ENCODE results near the gene LAMC1.

Gene LAMC1

DNA sequence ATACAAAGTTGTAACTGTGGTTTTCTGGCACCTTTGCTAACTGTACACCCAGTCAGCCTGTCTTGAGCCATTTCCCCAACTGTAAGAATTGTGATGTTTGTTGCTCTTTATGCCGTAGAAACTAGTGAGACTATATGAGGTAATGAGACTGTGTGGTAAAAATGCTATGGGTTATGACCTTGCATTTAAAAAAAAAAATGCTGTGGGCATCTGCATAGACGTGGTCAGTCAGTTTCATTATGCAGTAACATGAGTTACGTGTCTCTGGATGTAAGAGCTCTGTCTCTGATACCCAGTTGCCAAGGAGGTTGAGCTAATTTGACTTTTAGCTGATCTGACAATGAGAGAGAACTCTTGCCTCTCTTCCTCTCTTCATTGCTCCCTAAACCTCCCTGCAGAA, 82.2 kb downstream of the LAMC1 start:
- peak; percentile 31 for DNase-seq (ENCODE audit: low read depth)

DNA sequence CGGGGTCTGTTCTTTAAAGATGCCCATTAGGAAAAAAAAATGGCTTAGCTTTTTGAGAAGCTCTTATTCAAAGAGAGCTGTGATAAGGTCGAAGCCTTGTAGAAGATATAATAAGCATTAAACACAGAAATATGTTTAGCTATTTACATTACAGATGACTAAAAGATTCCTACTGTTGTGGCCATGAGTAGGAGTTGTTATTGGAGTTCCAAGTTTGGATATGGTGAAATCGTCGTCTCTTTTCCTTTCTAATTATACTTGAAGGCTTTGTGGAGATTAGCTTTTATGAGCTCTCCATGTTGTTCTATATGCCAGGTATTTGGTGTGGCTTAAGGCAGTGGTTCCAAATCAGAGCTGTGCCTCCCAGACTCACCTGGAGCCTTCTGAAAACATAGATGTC, 82.9 kb downstream of the LAMC1 start:
- peak; percentile 36 for DNase-seq (ENCODE audit: low read depth)

DNA sequence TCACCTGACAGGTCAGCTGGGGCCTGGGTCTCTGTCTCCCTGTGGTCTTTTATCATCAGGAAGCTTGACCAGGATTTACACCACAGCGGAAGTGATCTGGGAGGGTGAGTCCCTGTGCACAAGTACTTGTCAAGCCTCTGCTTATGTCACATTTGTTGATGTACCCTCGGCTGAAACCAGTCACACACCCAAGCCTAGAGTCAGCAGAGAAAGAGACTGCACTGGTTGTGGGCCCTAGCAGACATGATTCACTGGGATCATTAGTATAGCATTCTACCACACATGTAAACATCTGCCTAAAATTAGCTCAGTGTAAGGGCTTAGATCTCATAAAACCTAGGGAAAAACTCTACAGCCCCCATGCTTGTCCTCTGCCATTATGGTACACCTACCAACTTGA, 83.5 kb downstream of the LAMC1 start:
- DNase-seq (ENCODE audit: low read depth) = peak; percentile 34

DNA sequence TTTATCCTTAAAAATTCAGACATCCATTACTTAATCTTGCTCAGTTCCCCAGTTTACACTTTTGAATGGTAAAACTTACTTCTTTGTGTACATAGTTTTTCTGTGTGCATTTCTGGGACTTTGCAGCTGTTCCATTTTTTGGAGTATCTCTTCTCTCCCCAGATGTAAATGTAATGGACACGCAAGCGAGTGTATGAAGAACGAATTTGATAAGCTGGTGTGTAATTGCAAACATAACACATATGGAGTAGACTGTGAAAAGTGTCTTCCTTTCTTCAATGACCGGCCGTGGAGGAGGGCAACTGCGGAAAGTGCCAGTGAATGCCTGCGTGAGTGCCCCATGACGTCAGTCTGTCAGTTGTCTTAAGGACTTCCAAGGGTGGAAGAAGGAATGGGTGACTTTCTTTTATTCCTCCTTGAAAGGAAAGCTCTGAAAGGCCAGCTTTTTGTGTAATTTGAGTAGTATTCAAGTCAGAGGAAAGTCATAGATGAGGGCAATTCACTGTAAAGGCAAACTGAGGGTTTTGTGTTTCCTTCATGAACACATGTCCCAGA, 87.2 kb downstream of the LAMC1 start:
- no peak for DNase-seq (ENCODE audit: low read depth)

DNA sequence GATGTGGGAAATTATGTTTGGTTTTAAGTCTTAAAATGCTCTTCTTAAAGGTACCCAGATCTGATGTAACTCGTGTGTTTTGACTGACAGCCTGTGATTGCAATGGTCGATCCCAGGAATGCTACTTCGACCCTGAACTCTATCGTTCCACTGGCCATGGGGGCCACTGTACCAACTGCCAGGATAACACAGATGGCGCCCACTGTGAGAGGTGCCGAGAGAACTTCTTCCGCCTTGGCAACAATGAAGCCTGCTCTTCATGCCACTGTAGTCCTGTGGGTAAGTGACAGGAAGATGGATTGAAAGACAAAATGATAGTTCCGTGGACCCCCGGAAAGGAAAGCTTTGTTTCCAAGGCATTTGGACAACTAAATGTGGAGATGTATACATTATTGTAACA, 91.2 kb downstream of the LAMC1 start:
- no peak for DNase-seq (ENCODE audit: low read depth)

DNA sequence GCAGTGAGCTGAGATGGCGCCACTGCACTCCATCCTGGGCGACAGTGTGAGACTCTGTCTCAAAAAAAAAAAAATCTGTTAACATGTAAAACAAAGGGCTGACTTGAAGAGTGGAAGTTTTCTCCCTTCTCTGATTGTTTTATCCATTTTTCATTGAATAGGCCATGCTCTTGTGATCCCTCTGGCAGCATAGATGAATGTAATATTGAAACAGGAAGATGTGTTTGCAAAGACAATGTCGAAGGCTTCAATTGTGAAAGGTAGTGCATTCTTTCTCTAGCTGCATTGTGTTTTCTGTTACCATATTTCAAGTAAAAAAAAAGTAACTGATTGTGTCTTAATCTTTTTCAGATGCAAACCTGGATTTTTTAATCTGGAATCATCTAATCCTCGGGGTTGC, 93.2 kb downstream of the LAMC1 start:
- no peak for DNase-seq (ENCODE audit: low read depth)

DNA sequence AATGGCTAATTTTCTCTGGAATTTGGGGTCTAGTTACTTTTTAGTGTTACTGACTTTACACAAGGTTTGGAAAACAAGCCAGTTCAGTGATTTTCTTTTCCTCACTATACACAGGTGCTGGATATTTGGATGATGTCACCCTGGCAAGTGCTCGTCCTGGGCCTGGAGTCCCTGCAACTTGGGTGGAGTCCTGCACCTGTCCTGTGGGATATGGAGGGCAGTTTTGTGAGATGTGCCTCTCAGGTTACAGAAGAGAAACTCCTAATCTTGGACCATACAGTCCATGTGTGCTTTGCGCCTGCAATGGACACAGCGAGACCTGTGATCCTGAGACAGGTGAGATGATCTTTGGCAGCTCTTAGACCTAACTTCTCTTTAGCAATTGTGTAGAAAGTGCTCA, 98.4 kb downstream of the LAMC1 start:
- no peak for DNase-seq (ENCODE audit: low read depth)

DNA sequence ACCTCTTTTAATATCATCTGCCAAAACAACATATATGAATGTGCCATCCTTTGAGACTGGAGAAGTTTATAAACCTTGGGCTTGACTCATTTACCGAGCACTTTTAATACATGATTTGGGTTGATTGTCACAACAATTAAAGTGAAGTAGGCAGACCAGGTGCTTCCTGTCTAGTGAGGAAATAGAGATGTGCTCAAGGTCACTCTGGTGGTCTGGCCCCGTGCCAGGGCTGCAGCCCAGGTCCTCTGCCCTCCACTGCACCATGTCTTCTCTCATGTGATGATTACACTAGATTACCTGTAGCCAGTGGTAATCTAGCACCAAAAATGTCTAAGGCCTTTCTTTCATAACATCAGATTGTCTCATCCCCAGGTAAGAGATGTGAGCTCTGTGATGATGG, 101.0 kb downstream of the LAMC1 start:
- no peak for DNase-seq (ENCODE audit: low read depth)

DNA sequence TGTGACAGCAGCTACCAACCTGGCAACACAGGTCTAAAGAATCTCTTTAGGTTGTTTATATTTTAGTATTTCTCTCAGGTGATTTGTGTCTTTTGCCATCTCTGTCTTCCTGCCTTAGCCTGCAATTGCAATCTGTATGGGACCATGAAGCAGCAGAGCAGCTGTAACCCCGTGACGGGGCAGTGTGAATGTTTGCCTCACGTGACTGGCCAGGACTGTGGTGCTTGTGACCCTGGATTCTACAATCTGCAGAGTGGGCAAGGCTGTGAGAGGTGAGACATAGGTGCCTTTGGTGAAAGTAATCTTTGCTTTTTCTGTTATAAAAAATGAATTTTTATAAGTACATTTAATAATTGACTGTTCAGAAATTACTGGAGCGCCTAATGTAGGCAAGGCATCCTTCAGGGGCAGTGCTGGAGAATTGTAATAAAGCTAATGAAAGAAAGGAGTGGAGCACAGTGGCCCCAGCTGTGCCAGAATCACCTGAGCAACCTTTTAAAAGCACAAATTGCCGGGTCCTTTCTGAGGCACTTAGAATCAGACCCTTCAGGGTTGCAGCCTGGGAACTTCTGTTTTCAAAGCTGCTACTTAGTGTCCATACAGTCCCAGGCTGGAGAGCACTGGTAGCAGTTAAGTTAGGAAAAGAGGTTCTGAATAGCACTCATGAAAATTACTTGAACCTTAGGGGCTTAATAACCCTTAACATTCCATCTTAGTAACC, 102.2 kb downstream of the LAMC1 start:
- no peak for DNase-seq (ENCODE audit: low read depth)

DNA sequence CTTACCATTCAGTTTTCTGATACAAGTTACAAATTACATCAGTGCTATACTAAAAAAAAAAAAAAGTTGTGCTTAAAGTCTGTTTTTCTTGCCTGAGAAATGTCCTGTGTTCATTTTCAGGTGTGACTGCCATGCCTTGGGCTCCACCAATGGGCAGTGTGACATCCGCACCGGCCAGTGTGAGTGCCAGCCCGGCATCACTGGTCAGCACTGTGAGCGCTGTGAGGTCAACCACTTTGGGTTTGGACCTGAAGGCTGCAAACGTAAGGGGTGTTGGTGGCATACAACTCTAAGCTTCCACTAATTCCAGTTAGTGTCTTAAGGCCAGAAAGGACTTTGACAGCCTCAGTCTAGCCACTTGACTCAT, 102.8 kb downstream of the LAMC1 start:
- no peak for DNase-seq (ENCODE audit: low read depth)

DNA sequence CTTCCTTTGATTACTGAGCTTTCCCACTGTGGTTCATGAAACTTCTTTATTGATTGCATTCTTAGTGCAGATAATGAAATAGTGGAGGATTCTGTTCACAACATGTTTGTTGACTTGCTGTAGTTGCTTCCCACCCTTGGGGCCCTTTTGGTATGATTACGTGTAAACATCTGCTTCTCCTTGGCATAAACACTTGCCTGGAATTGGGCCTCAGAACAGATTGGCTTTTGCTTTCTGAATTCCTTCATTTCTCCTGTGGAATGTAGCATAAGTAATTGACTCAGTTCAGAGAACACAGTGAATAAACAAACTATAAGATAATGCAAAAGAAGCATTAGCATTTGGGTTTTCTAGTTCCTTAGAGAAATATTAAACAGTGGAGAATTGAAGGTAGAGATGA, 103.3 kb downstream of the LAMC1 start:
- DNase-seq (ENCODE audit: low read depth) = no peak

DNA sequence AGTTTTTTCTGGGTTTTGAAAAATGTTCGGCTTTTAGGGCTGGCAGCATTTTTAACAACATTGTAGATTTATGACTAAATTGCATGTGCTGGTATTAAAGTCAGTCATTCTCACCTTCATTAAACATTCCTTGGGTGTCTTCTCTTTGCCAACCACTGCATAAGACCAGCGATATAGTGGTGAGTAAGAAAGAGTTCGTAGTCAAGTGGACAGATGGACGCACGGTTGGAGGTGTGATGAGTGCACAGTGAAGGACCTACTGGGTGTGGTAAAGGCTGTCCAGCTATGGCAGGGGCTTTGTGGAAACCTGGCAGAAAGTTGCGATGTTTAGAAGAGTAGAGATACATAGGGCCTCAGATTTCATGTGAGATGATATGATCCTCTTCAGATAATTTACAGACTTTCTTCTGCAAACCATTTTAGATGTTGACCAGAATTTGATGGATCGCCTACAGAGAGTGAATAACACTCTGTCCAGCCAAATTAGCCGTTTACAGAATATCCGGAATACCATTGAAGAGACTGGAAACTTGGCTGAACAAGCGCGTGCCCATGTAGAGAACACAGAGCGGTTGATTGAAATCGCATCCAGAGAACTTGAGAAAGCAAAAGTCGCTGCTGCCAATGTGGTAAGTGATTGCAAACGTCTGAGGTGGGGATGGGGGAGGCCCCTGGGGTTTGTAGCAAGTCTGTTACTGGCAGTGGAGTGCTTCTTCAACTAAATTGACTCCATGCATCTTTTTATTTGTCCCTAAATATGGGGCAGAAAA, 106.9 kb downstream of the LAMC1 start:
- DNase-seq (ENCODE audit: low read depth) = no peak

DNA sequence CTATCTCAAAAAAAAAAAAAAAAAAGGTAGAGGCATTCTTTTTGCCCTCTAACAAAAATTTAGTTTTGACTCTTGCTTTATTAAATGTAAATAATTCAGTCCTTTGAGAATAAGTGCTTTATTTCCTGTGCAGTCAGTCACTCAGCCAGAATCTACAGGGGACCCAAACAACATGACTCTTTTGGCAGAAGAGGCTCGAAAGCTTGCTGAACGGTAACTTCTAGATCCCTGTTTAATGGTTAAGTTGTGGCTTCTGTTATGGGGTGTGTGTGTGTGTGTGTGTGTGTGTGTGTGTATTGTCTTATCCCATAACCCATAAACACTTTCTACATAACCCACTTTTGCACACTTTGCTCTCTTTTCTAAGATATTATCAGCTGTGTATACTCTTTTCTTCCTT, 107.9 kb downstream of the LAMC1 start:
- DNase-seq (ENCODE audit: low read depth) = no peak

DNA sequence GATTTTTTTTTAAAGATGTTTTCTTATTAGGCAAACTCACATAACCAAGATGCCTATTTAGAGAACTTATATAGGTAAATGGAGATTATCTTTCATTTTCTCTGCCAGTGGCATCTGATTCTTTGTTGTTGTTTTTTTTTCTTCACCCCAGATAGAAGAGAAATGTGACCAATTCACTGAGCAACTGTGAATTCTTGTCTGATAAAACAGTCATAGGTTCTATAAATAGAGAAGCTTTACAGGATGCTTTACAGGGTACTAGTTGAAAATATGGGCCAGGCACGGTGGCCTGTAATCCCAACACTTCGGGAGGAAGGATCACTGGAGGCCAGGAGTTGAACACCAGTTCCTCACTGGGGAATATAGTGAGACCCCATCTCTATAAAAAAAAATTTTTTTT, 112.1 kb downstream of the LAMC1 start:
- no peak for DNase-seq (ENCODE audit: low read depth)

DNA sequence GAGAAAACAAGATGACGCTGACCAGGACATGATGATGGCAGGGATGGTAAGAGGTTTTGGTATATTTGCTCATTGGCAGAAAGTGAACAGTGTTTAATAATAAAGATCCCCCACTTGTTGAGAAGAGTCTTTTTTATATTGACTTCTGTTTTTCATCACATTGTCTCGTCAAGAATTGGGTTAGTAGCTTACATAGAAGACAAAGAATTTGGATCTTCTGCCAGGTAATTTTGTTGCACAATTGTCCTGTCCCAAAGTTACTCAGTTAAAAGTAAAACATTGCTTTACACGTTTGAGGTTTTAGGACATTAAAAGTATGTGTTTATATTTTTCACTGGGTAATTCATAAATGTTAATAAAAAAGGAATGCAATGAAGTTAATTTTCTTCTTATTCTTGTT, 114.6 kb downstream of the LAMC1 start:
- no peak for DNase-seq (ENCODE audit: low read depth)

DNA sequence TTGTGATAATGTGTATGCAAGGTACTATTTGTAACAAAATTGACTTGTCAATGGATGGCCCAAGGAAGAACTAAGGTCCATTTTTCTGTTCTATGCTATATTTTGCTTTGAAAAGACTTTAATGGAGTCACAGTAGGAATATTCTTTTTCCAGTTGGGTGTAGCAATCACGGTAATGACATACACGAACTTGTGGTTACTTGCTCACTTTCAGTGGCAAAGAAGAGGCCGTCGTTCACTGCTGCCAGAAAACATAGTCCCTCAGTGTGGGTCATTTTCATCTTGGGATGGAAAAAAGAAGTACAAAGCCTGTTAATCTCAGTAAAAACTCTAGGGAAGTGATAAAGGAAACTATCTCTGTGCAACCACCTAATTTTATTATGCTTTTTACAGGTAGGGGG, 115.1 kb downstream of the LAMC1 start:
- no peak for DNase-seq (ENCODE audit: low read depth)

DNA sequence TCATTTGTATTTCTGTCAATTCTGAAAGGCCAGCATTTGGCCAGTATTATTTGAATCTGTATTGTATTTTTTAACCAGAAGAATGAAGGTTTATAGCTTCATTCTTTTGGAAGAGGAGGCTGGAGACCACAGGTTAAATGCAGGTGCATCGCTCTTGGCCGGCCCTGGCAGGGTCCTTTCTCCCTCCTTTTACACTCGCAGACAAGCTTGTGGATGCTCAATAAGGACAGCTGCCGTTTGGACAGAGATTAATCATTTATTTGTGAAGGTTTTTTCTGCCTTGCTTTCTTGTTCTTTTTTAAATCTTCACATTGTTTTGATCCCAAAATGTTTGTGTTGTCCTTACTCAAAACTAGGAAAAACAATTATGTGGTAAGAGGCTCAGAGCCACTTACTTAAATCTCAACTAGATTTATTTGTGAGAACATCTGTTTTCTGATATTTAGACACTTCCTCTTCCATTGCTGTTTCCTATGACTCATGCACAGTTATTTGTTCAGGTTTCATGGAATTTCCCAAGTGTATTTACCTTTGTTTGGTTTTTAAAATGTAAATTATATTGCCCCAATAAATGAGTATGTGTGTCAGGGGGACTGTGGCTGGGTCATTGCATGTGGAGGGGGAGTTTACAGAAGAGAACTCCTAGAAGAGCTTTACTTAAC, 116.2 kb downstream of the LAMC1 start:
- peak; percentile 80 for DNase-seq (ENCODE audit: low read depth)

DNA sequence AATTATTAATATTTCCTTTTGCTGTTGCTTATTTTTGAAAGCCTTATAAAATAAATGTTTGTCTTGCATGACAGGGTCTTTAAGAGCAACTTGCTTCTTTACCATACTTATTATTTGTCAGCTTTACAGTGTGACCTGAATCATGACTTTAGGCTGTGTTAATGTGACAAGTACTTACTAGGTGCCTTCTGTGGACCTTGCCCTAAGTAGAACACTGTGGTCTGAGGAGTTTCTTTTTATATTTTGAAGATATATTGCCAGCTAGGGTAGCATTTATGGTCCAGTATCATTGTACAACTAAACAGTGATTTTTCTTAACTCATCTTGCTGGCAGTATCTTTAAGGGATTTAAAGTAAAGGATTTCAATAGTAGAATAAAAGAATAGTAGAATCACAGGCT, 117.4 kb downstream of the LAMC1 start:
- DNase-seq (ENCODE audit: low read depth) = no peak

DNA sequence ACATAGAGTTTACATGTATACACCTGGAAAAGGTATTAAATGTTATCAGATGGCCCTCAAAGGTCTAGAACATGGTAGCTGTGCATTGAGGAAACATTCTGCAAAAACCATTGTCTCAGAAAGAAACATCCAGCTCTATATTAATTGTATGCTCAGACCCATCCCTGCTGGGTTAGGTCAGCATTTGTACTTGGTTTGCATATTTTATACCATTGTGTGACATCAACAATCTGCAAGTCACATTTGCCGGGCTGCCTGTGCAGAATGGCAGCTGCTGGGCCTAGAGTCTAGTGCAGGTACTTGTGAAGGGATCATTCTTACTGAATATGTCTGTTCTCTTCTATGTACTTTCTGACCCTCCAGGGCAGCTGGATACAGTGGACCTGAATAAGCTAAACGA, 119.0 kb downstream of the LAMC1 start:
- DNase-seq (ENCODE audit: low read depth) = no peak

DNA sequence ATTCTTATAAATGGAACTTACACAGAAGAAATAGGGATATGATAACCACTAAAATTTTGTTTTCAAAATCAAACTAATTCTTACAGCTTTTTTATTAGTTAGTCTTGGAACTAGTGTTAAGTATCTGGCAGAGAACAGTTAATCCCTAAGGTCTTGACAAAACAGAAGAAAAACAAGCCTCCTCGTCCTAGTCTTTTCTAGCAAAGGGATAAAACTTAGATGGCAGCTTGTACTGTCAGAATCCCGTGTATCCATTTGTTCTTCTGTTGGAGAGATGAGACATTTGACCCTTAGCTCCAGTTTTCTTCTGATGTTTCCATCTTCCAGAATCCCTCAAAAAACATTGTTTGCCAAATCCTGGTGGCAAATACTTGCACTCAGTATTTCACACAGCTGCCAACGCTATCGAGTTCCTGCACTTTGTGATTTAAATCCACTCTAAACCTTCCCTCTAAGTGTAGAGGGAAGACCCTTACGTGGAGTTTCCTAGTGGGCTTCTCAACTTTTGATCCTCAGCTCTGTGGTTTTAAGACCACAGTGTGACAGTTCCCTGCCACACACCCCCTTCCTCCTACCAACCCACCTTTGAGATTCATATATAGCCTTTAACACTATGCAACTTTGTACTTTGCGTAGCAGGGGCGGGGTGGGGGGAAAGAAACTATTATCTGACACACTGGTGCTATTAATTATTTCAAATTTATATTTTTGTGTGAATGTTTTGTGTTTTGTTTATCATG, 120.5 kb downstream of the LAMC1 start:
- no peak for DNase-seq (ENCODE audit: low read depth)

DNA sequence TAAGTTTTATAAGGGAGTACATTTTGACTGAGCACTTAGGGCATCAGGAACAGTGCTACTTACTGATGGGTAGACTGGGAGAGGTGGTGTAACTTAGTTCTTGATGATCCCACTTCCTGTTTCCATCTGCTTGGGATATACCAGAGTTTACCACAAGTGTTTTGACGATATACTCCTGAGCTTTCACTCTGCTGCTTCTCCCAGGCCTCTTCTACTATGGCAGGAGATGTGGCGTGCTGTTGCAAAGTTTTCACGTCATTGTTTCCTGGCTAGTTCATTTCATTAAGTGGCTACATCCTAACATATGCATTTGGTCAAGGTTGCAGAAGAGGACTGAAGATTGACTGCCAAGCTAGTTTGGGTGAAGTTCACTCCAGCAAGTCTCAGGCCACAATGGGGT, 121.5 kb downstream of the LAMC1 start:
- no peak for DNase-seq (ENCODE audit: low read depth)

DNA sequence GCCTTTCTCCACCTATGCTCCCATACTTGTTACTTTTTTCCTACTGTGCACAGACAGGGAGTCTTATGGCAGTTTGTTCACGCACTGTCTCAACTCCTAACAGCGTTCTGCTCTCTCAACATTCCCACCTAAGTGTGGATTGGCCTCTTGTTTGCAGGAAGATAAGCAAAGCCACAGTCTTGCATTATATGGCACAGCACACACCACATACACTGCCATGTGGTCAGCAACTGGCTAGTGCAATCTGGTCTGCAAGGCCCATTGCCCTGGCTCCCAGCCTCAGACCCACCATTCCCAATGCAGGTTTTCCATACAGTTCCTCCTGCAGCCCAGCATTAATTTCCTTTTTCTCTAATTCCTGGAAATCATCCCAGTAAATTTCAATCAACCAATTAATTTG, 124.5 kb downstream of the LAMC1 start:
- no peak for DNase-seq (ENCODE audit: low read depth)

Measured in ELR (cell line).